Gastroesophageal sphincter (tissue), 3 donors: ENCODE results near the gene BRMS1.

Experiments
- POLR2AphosphoS5 ChIP-seq: sonication (generic); formaldehyde crosslinking; IDR thresholded peaks from one replicate; pipeline ENCODE4 v1.6.1; 2017; ENCODE audit warnings: antibody characterized with exemption
- TF ChIP-seq, protein P1 (sequence below), 4 experiments: fragments of 200-600 bp in 2 of 4; fragments of 450-650 bp in 2 of 4; sonication (generic) in 1 of 4; IDR thresholded peaks; one replicate each; pipeline ENCODE4 v1.5.1; 2017 to 2019; ENCODE audit warnings: antibody characterized with exemption in 4 of 4, mild to moderate bottlenecking in 2 of 4, moderate library complexity in 2 of 4

DNA sequence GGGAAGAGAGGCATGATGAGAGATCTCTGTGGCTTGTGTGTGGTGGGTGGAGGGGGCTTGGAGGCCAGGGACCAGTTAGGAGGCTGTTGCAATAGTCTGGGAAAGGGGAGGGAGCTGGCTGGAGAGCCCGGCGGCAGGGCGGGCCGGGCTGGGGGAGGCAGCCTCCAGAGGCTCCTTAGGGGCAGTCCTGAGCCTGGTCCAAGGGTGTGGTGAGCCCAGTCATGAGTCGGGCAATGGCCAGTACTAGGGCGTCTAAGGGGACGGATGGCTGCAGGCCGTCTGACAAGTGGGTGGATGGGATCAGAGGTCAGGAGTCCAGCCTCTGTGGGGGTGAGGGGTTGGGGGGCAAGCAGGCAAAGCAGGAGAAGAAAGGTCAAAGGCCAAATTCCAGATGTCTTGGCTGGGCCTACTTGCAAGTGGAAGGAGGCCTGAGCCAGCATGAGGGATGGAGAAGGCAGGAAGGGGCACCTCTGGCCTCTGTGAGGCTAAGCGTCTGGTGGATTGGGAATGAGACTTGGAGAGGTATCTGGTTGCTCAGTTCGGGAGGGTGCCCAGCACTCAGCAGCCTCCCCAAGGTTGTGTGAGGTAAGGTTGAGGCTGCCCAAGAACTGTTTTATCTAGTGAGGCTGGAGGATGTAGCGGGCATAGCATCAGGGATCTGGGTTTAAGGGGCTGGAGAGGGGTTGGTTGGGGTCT lies 22.0 kb downstream of the BRMS1 start:
- TF ChIP-seq, protein P1, sequence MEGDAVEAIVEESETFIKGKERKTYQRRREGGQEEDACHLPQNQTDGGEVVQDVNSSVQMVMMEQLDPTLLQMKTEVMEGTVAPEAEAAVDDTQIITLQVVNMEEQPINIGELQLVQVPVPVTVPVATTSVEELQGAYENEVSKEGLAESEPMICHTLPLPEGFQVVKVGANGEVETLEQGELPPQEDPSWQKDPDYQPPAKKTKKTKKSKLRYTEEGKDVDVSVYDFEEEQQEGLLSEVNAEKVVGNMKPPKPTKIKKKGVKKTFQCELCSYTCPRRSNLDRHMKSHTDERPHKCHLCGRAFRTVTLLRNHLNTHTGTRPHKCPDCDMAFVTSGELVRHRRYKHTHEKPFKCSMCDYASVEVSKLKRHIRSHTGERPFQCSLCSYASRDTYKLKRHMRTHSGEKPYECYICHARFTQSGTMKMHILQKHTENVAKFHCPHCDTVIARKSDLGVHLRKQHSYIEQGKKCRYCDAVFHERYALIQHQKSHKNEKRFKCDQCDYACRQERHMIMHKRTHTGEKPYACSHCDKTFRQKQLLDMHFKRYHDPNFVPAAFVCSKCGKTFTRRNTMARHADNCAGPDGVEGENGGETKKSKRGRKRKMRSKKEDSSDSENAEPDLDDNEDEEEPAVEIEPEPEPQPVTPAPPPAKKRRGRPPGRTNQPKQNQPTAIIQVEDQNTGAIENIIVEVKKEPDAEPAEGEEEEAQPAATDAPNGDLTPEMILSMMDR (IDR thresholded peaks at IDR 0.05), result no peak
- TF ChIP-seq POLR2AphosphoS5, result no peak
